HG02981 (cell line): ENCODE results near the gene PTTG1IP2.

Experiments
- ATAC-seq: cut with Tn5 transposase; IDR thresholded peaks from one replicate; pipeline ENCODE4 v1.9.1; 2021; ENCODE audit warnings: mild to moderate bottlenecking, moderate library complexity; ENCODE audit not compliant: unreplicated experiment

PTTG1IP2 gene

GRCh38 chr7:90474284-90475210 is 5.1 kb downstream of the PTTG1IP2 start:
- ATAC-seq = no peak

GRCh38 chr7:90483251-90483650 is 13.8 kb downstream of the PTTG1IP2 start:
- no peak for ATAC-seq

GRCh38 chr7:90484706-90485105 is 15.3 kb downstream of the PTTG1IP2 start:
- ATAC-seq = no peak

GRCh38 chr7:90485734-90486316 is 16.4 kb downstream of the PTTG1IP2 start:
- no peak for ATAC-seq

- ATAC-seq = no peak
Measured at GRCh38 chr7:90487808-90488207, 18.4 kb downstream of the PTTG1IP2 start.

GRCh38 chr7:90488220-90488619 is 18.8 kb downstream of the PTTG1IP2 start:
- no peak for ATAC-seq

GRCh38 chr7:90492250-90492649 is 22.8 kb downstream of the PTTG1IP2 start:
- no peak for ATAC-seq

GRCh38 chr7:90495241-90495640 is 25.8 kb downstream of the PTTG1IP2 start:
- ATAC-seq = no peak

GRCh38 chr7:90502539-90502938 is 33.1 kb downstream of the PTTG1IP2 start:
- ATAC-seq = no peak

GRCh38 chr7:90503367-90503766 is 33.9 kb downstream of the PTTG1IP2 start:
- ATAC-seq = no peak

GRCh38 chr7:90507692-90508091 is 38.3 kb downstream of the PTTG1IP2 start:
- no peak for ATAC-seq

- ATAC-seq = no peak
Measured at GRCh38 chr7:90511776-90512175, 42.3 kb downstream of the PTTG1IP2 start.

GRCh38 chr7:90512821-90513254 is 43.4 kb downstream of the PTTG1IP2 start:
- no peak for ATAC-seq

- ATAC-seq = no peak
Measured at GRCh38 chr7:90516257-90516656, 46.8 kb downstream of the PTTG1IP2 start.

- no peak for ATAC-seq
Measured at GRCh38 chr7:90518630-90519029, 49.2 kb downstream of the PTTG1IP2 start.

GRCh38 chr7:90520484-90520883 is 51.0 kb downstream of the PTTG1IP2 start:
- no peak for ATAC-seq

GRCh38 chr7:90530263-90530662 is 60.8 kb downstream of the PTTG1IP2 start:
- no peak for ATAC-seq

- peak; percentile 35 for ATAC-seq
Measured at GRCh38 chr7:90532231-90532929, 62.9 kb downstream of the PTTG1IP2 start.

GRCh38 chr7:90536449-90536848 is 67.0 kb downstream of the PTTG1IP2 start:
- ATAC-seq = peak; percentile 84

- no peak for ATAC-seq
Measured at GRCh38 chr7:90538405-90538804, 69.0 kb downstream of the PTTG1IP2 start.

GRCh38 chr7:90540406-90540805 is 71.0 kb downstream of the PTTG1IP2 start:
- no peak for ATAC-seq

- ATAC-seq = no peak
Measured at GRCh38 chr7:90551036-90551435, 81.6 kb downstream of the PTTG1IP2 start.
